Epithelial cell of esophagus (primary cell): Measurements from ENCODE around the gene TMEM167B.

ENCODE experiments used
- DNase-seq: peaks from one replicate; pipeline ENCODE4 v3.0.0; 2010; ENCODE audit warnings: low read depth
- H3K4me3 ChIP-seq: 2 replicates; pipeline ENCODE4 v1.5.1; 2011; ENCODE audit warnings: mild to moderate bottlenecking, low read length, control low read depth
- TF ChIP-seq, protein P1 (sequence below): IDR thresholded peaks from 2 replicates; pipeline ENCODE4 v1.5.1; 2011; ENCODE audit warnings: low read depth, mild to moderate bottlenecking, low read length, control low read depth, inconsistent platforms; ENCODE audit not compliant: insufficient read depth; ENCODE audit errors: missing control alignments

The TMEM167B gene

GRCh38 chr1:109090196-109091077 is at the start of gene TMEM167B:
Gene TMEM167B (plus strand): TSS chr1:109090764. CDS start chr1:109090873, 109 bp downstream.
- TF ChIP-seq, protein P1, sequence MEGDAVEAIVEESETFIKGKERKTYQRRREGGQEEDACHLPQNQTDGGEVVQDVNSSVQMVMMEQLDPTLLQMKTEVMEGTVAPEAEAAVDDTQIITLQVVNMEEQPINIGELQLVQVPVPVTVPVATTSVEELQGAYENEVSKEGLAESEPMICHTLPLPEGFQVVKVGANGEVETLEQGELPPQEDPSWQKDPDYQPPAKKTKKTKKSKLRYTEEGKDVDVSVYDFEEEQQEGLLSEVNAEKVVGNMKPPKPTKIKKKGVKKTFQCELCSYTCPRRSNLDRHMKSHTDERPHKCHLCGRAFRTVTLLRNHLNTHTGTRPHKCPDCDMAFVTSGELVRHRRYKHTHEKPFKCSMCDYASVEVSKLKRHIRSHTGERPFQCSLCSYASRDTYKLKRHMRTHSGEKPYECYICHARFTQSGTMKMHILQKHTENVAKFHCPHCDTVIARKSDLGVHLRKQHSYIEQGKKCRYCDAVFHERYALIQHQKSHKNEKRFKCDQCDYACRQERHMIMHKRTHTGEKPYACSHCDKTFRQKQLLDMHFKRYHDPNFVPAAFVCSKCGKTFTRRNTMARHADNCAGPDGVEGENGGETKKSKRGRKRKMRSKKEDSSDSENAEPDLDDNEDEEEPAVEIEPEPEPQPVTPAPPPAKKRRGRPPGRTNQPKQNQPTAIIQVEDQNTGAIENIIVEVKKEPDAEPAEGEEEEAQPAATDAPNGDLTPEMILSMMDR: no peak
- H3K4me3 ChIP-seq: peak within 1 kb of the TSS; percentile 89
- DNase-seq: peak; percentile 97

GRCh38 chr1:109040989-109041620 is 49.5 kb upstream of the TMEM167B start:
- DNase-seq: peak; percentile 16
- H3K4me3 ChIP-seq: peak overlapping the region; percentile 89
- TF ChIP-seq, protein P1: no peak

DNA sequence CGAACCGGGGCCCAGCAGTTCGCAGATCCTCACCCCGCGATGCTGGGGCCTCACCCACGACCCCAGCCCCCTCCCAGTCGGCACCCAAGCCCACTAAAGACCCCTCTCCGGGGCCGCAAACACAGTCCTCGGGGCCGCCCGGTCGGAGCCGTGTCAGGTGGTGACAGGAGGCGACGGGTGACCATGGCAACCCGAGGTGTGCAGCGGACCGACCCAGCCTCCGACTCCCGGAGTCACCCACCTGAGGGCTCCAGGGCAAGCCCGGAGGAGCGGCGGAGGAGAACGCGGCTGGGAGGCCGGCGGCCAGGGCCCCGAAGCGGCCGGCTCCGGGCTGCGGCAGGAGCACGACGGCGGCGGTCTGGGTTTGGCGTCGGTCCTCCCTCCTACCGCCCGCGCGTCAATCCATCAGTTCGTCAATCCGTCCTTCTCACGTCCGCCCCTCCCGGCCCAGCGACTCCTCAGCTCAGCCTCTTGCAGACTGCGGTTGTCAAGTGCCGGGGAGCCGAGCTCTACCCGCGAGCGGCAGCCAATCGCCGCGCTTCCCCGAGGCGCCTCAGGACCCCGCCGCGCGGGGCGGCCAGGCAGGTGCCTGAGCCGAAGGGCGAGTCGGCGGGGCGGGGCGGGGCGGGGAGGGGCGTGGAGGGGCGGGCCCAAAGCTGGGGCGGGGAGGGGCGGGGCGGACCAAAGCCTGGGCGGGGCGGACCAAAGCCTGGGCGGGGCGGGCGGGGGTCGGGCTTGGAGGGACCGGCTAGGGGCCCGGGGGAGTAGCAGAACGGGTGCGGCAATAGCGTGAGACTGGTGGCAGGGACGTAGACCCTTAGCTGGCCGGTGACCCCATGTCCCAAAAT is 48.7 kb upstream of the TMEM167B start, which contains the start of gene WDR47:
TSS of gene WDR47 (minus strand) at position 482 of the 848 bp plus-strand sequence. CDS start 18,590 bp downstream, outside the sequence.
- peak within 1 kb of the TSS; percentile 89 for H3K4me3 ChIP-seq
- TF ChIP-seq, protein P1: no peak

GRCh38 chr1:109045595-109045994 is 45.0 kb upstream of the TMEM167B start:
- no peak for DNase-seq
- TF ChIP-seq, protein P1: no peak
- H3K4me3 ChIP-seq: no peak overlapping the region

More for the DNA sequence above, 48.7 kb upstream of the TMEM167B start, which contains the start of gene WDR47:
- peak; percentile 99 for DNase-seq

DNA sequence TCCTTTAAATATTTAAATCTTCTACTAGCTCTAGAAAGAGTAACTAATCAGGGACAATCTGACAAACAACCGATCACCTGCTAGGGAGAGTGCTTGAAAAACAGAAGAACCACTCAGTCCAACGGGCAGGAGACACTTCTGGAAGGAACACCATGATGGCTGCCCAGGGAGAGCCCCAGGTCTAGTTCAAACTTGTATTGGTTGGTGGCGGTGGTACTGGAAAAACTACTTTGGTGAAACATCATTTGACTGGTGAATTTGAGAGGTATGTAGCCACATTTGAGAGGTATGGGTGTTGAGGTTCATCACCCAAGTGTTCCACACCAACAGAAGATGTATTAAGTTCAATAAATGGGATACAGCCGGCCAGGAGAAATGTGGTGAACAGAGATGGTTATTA is 43.9 kb upstream of the TMEM167B start:
- H3K4me3 ChIP-seq: no peak overlapping the region
- DNase-seq: peak; percentile 71
- TF ChIP-seq, protein P1: no peak

GRCh38 chr1:109047339-109047738 is 43.2 kb upstream of the TMEM167B start:
- TF ChIP-seq, protein P1: no peak
- DNase-seq: no peak
- H3K4me3 ChIP-seq: no peak overlapping the region
